B cell (primary cell): ENCODE results near the gene CHADL. TPM values are rescaled to one million over a fixed set of nuclear protein-coding genes. Genes with fewer than 3 reads are reported as not detected.

ENCODE experiments used
- ATAC-seq: fragments of 200-7000 bp; cut with Tn5 transposase; one replicate; pipeline ENCODE4 v1.10.0; 2021; ENCODE audit warnings: low read depth, mild to moderate bottlenecking, moderate number of reproducible peaks, moderate library complexity
- CTCF ChIA-PET: fragments of 350-600 bp; sonication (Branson Sonifier 250); formaldehyde crosslinking; loops from one replicate; lab custom pipeline; 2021; ENCODE audit warnings: antibody characterized with exemption, inconsistent platforms; lab: Charles Lee
- POLR2A ChIA-PET: fragments of 350-600 bp; sonication (Branson Sonifier 250); formaldehyde crosslinking; loops from one replicate; lab custom pipeline; 2021; ENCODE audit warnings: antibody characterized with exemption; lab: Charles Lee
- DNase-seq: peaks from one replicate; pipeline ENCODE4 v3.0.0; 2013
- H2AFZ ChIP-seq: 2 replicates; pipeline ENCODE4 v1.6.1; 2012; ENCODE audit warnings: mild to moderate bottlenecking, low read depth, low read length; ENCODE audit not compliant: insufficient read depth, poor library complexity, severe bottlenecking
- H3K27ac ChIP-seq, 2 donors: 1 replicate in 1 of 2; 2 replicates in 1 of 2; pipeline ENCODE4 v1.5.1; 2012 to 2013; ENCODE audit warnings: low read length in 2 of 2, mild to moderate bottlenecking in 2 of 2, moderate library complexity in 1 of 2
- H3K27me3 ChIP-seq, 4 experiments: fragments of 200-600 bp in 1 of 4; sonication (generic) in 1 of 4; replicated peaks in 1 of 4; 1 replicate in 2 of 4; 2 replicates in 2 of 4; pipeline versions ENCODE4 v1.6.1 to v1.7.0; 2013 to 2016; ENCODE audit warnings: low read length in 3 of 4, mild to moderate bottlenecking in 2 of 4, mixed read lengths in 1 of 4, moderate library complexity in 1 of 4; ENCODE audit not compliant: insufficient read depth in 4 of 4, control insufficient read depth in 3 of 4; ENCODE audit errors: control extremely low read depth in 1 of 4
- H3K36me3 ChIP-seq, 2 experiments: replicated peaks in 1 of 2; 1 replicate in 1 of 2; 2 replicates in 1 of 2; pipeline versions ENCODE4 v1.6.1 to v1.7.1; 2013; ENCODE audit warnings: low read length in 1 of 2; ENCODE audit not compliant: insufficient read depth in 2 of 2, control insufficient read depth in 1 of 2; ENCODE audit errors: control extremely low read depth in 1 of 2, extremely low read depth in 1 of 2
- H3K4me1 ChIP-seq, 2 donors: fragments of 200-600 bp in 1 of 2; sonication (generic) in 1 of 2; 1 replicate in 1 of 2; 2 replicates in 1 of 2; pipeline versions ENCODE4 v1.5.1 to v1.6.1; 2013 to 2017; ENCODE audit warnings: low read length in 2 of 2; ENCODE audit not compliant: control insufficient read depth in 2 of 2, insufficient read depth in 2 of 2
- H3K4me2 ChIP-seq: replicated peaks from 2 replicates; pipeline ENCODE3; 2012; ENCODE audit warnings: mild to moderate bottlenecking, low read depth, low read length; ENCODE audit not compliant: poor library complexity, severe bottlenecking
- H3K4me3 ChIP-seq, 5 experiments: fragments of 200-600 bp in 1 of 5; sonication (generic) in 1 of 5; 1 replicate in 3 of 5; 2 replicates in 2 of 5; pipeline versions ENCODE4 v1.5.1 to v1.7.0; 2011 to 2016; ENCODE audit warnings: low read length in 4 of 5, mild to moderate bottlenecking in 4 of 5, low read depth in 2 of 5, control low read depth in 1 of 5, moderate library complexity in 1 of 5; ENCODE audit not compliant: insufficient read depth in 1 of 5; ENCODE audit errors: control extremely low read depth in 1 of 5, extremely low read depth in 1 of 5
- H3K79me2 ChIP-seq: fragments of 200-600 bp; sonication (generic); one replicate; pipeline ENCODE4 v1.6.0; 2016; ENCODE audit warnings: low read length; ENCODE audit not compliant: control insufficient read depth, insufficient read depth
- H3K9ac ChIP-seq: fragments of 200-600 bp; sonication (generic); 2 replicates; pipeline ENCODE4 v1.6.1; 2017; ENCODE audit warnings: mild to moderate bottlenecking, low read length, moderate library complexity
- H3K9me3 ChIP-seq, 3 donors: one replicate each; pipeline versions ENCODE4 v1.6.1 to v1.7.1; 2013; ENCODE audit warnings: low read length in 2 of 3; ENCODE audit not compliant: control insufficient read depth in 2 of 3, insufficient read depth in 1 of 3; ENCODE audit errors: control extremely low read depth in 1 of 3
- H4K20me1 ChIP-seq: 2 replicates; pipeline ENCODE4 v1.6.0; 2012; ENCODE audit warnings: mild to moderate bottlenecking, low read length; ENCODE audit not compliant: insufficient read depth, control insufficient read depth, poor library complexity, severe bottlenecking
- H3K27ac Mint-ChIP-seq: one replicate; pipeline ENCODE4 v1.8.0; 2021; ENCODE audit warnings: mixed read lengths
- H3K27me3 Mint-ChIP-seq: one replicate; pipeline ENCODE4 v1.8.0; 2021; ENCODE audit warnings: mixed read lengths
- H3K4me1 Mint-ChIP-seq: one replicate; pipeline ENCODE4 v1.8.0; 2021; ENCODE audit warnings: mixed read lengths
- H3K4me3 Mint-ChIP-seq: one replicate; pipeline ENCODE4 v1.8.0; 2021; ENCODE audit warnings: mixed read lengths
- H3K9me3 Mint-ChIP-seq: one replicate; pipeline ENCODE4 v1.8.0; 2022; ENCODE audit warnings: mixed read lengths; ENCODE audit not compliant: insufficient read depth
- CTCF ChIP-seq: fragments of 200-600 bp; IDR thresholded peaks from one replicate; pipeline ENCODE4 v1.8.0; 2022; ENCODE audit warnings: antibody characterized with exemption, mild to moderate bottlenecking
- EZH2 ChIP-seq: IDR thresholded peaks from 2 replicates; pipeline ENCODE4 v1.6.1; 2012; ENCODE audit warnings: borderline replicate concordance, low read depth, mild to moderate bottlenecking, moderate library complexity, low read length; ENCODE audit not compliant: insufficient read depth, poor library complexity, severe bottlenecking
- WGBS: methylation state at CpG from one replicate; pipeline ENCODE4 v1.1.5; 2013; ENCODE audit warnings: missing lambda C conversion rate; ENCODE audit not compliant: insufficient coverage; 5-methylcytosine and 5-hydroxymethylcytosine counted together
- intact Hi-C: fragments of 100-400 bp; cut with micrococcal nuclease; formaldehyde crosslinking; loops from one replicate; pipeline ENCODE4 v1.10.0; 2022
- polyA plus RNA-seq: library from polyadenylated mRNA; depleted of rRNA; stranded (reverse); fragments of >200 nt; gene quantifications from 2 replicates; pipeline ENCODE4 v1.2.3, GENCODE V29; 2012
- total RNA-seq, 2 donors: library from RNA; stranded (reverse); fragments of 120-200 nt in 1 of 2; gene quantifications; 1 replicate in 1 of 2; 2 replicates in 1 of 2; pipeline versions ENCODE4 v1.2.3 to v1.2.4, GENCODE V29; 2013 to 2022

The CHADL gene
- total and polyA plus RNA-seq, 2 donors (not counting 1 experiment from before 2014, with no cell fraction given), result 0.07 to 0.59 TPM

DNA sequence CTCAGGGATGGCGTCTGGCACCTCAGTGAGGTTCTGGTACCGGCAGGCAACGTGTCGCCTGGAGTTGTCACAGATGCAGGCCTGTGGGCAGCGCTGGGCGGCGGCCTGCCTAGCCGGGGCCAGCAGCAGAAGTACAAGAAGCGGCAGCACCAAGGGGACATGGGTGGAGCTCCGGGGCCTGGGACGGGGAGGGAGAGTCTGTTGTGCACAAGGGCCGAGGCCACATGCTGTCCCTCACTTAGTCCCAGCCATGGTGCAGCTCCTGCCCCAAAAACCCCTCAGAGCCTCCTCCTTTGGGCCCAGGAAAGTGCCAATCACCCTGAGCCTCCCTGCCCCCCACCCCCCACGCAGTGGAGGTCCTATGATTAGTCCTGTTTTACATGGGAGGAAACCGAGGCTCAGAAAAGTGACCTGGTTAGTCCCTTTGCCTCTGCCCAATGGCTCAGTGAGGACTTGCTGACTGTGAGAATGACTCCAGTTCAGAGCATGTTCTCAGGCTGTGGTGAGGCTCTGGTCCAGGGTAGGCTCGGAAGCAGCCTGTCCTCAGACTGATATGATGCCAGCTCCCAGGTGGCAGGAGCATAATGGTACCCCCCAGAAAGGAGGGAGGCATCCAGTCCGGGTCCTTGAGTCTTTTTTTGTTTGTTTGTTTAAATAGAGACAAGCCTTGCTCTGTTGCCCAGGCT lies 1.1 kb downstream of the CHADL start:
- Histone ChIP-seq H3K4me1 (peaks cover 5 to 10% of the 10 kb centered on the region in 2 donors), H3K27me3 (no peaks in the 10 kb centered on the region), H3K9me3 (no peaks in the 10 kb centered on the region), H4K20me1 (no peaks in the 10 kb centered on the region), H3K9ac (no peak overlapping the region), H2AFZ (no peak overlapping the region), H3K4me2 (no peak overlapping the region), H3K36me3 (no peaks in the 10 kb centered on the region), H3K79me2 (no peaks in the 10 kb centered on the region), H3K27ac (no peak overlapping the region), H3K4me3 (no peak overlapping the region)
- TF ChIP-seq EZH2 (no peak), CTCF (no peak)
- peak overlapping the region; percentile 84 for H3K4me3 Mint-ChIP-seq
- no peak overlapping the region for H3K27ac Mint-ChIP-seq
- CTCF ChIA-PET, result interaction anchor here (4.6 kb wide), 1 partner anchor 317 kb away, joined by 93 read pairs; no protein-coding TSS in a partner anchor
- POLR2A ChIA-PET, result no interaction called here
- ATAC-seq (no peak), DNase-seq (peak; percentile 19)
- WGBS, result 90% methylated on average over 13 of the region's 16 CpGs
- no peaks in the 10 kb centered on the region for H3K9me3 Mint-ChIP-seq
- intact Hi-C loops, result loop anchor here (5.0 kb wide), 1 partner anchor 42 kb away; no protein-coding TSS in a partner anchor
- H3K27me3 Mint-ChIP-seq, result no peaks in the 10 kb centered on the region
- H3K4me1 Mint-ChIP-seq, result peaks cover 7% of the 10 kb centered on the region
